Epithelial cell of esophagus (primary cell): ENCODE results near the gene USH1G.

ENCODE experiments used
- DNase-seq: peaks from one replicate; pipeline ENCODE4 v3.0.0; 2010; ENCODE audit warnings: low read depth
- H3K4me3 ChIP-seq: 2 replicates; pipeline ENCODE4 v1.5.1; 2011; ENCODE audit warnings: mild to moderate bottlenecking, low read length, control low read depth
- TF ChIP-seq, protein P1 (sequence below): IDR thresholded peaks from 2 replicates; pipeline ENCODE4 v1.5.1; 2011; ENCODE audit warnings: low read depth, mild to moderate bottlenecking, low read length, control low read depth, inconsistent platforms; ENCODE audit not compliant: insufficient read depth; ENCODE audit errors: missing control alignments

Gene USH1G

DNA sequence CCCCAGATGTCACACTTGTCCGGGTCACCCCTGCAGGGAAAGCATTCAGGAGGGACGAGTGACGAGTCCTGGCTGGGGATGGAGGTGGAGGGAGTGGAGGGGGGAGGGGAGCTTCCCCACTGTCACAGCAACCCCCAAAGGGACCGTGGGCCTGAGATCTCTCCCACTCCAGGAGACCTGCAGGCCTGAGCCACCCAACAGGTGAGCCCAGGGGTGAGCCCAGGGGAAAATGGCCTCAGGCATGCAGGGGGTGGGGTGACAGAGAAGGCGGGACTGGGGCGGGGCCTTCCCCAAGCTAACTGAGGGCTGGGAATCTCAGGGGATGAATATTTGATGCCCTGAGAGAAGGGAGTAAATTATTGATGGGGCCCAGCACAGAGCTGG, 2.4 kb downstream of the USH1G start:
- DNase-seq, result no peak
- TF ChIP-seq, protein P1, sequence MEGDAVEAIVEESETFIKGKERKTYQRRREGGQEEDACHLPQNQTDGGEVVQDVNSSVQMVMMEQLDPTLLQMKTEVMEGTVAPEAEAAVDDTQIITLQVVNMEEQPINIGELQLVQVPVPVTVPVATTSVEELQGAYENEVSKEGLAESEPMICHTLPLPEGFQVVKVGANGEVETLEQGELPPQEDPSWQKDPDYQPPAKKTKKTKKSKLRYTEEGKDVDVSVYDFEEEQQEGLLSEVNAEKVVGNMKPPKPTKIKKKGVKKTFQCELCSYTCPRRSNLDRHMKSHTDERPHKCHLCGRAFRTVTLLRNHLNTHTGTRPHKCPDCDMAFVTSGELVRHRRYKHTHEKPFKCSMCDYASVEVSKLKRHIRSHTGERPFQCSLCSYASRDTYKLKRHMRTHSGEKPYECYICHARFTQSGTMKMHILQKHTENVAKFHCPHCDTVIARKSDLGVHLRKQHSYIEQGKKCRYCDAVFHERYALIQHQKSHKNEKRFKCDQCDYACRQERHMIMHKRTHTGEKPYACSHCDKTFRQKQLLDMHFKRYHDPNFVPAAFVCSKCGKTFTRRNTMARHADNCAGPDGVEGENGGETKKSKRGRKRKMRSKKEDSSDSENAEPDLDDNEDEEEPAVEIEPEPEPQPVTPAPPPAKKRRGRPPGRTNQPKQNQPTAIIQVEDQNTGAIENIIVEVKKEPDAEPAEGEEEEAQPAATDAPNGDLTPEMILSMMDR, result no peak
- no peak overlapping the region for H3K4me3 ChIP-seq

DNA sequence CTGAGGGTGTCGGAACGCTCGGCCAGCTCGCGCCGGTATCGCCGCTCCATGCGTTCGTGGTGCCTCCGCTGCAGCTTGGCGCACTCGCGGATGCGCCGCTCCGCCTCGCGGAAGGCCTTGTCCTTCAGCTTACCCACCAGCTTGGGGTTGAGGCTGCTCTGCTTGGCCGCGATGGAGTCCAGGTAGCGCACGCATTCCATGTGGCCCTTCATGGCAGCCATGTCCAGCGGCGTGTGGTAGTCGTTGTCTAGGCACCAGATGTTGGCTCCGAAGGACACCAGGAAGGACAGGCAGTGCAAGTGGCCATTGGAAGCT, 2.8 kb downstream of the USH1G start:
- DNase-seq, result no peak
- H3K4me3 ChIP-seq, result no peak overlapping the region
- TF ChIP-seq, protein P1, result no peak

DNA sequence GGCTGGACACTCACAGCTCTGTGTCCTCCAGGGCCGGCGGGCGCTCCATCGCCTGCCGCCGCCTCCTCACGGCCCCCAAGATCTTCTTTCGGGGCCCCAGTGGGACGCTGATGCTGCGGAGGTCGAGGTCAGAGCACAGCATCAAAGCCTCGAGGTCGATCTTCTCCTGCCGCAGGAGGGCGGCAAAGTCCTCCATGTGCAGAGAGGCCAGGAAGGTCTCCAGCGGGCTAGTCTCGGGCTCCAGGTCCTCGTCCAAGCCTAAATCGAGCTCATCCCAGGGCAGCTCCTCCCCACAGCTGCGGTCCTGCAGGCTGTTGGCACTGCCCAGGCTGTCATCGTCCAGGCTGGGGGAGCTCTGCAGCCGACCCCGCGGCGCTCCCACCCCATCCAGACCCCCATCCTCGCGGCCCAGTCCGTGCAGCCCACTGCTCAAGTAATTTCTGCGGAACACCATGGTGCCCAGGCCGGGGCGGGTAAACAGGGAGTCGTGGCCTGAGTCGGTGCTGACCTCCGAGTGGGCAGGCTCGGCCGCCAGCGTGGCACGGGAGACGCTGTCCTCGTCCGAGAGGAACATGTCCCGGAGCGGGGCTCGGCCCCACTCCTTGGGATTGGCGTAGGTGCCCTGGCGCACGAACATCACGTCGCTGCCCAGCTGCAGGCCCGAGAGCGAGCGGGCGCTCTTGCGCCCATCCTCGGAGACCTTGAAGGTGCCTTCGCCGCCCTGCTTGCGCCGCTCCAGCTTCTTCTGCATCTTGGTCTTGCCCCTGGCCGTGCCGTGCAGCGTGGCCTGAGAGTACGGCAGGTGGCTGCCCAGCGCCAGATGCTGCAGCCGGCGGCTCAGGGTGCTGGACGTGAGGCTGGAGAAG, 3.4 kb downstream of the USH1G start:
- DNase-seq, result no peak
- H3K4me3 ChIP-seq, result no peak overlapping the region
- TF ChIP-seq, protein P1, result no peak

DNA sequence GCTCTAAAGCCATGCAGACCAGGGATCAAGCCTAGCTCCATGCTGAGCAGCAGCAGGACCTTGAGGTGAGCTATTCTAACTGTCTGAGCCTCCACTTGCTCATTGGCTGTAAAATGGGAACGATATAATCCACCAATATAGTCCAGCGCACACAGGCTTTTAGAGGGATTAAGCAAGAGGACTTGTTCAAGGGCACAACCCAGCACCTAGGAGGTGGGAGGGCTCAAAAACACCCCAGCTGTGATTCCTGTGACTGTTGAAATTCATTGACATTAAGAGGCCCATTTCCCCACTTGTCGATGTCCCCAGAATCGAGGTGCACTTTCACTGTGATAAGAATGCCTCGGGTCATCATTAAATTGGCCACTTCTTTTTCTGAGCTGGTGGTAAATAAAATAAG, 4.1 kb downstream of the USH1G start:
- TF ChIP-seq, protein P1, result no peak
- DNase-seq, result no peak
- H3K4me3 ChIP-seq, result no peak overlapping the region

DNA sequence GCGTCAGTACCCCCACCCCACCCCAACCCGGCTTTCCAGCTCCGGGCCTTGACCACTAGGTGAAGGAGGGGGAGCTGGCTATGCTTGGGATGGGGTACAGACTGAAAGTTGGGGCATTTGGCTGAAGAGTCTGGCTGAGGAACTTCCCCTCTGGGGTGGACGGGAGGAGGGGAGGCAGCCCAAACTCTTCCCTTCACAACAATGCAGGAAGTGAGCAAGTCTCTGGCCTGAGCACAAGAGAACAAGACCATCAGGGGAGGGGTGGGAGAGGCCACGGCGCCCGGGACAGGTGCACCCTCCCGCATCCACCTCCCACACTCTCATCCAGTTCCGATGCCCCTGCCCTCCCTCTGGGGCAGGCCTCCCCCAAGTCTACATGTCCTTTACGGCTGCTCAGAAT, 5.6 kb downstream of the USH1G start:
- H3K4me3 ChIP-seq, result no peak overlapping the region
- TF ChIP-seq, protein P1, result no peak
- no peak for DNase-seq

DNA sequence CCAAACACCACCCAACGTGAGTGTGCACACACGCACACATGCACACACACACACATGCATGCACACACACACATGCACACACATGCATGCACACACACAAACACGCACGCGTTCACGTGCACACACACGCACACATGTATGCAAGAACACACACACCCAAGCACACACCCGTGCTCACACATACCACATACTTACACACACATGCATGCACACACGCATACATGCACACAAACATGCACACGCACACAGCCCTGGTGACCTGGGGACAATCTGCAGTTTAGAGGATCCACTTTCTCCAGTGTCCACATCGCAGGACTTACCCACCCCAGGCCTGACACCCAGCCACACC, 6.2 kb downstream of the USH1G start:
- no peak overlapping the region for H3K4me3 ChIP-seq
- DNase-seq, result no peak
- TF ChIP-seq, protein P1, result no peak
